HepG2 (cell line): ENCODE measurements around the gene VWA1. TPM values are rescaled to one million over a fixed set of nuclear protein-coding genes. Genes with fewer than 3 reads are reported as not detected.

Experiments
- FOSL2 ChIP-seq: sonication (generic); formaldehyde crosslinking; IDR thresholded peaks from 2 replicates; pipeline ENCODE4 v1.4.0; 2020; ENCODE audit warnings: missing genetic modification reagents
- FOXP1 ChIP-seq, 2 experiments: fragments of 450-650 bp in 1 of 2; IDR thresholded peaks; 2 replicates each; pipeline ENCODE4 v1.6.1; 2017 to 2018; ENCODE audit warnings: antibody characterized with exemption in 1 of 2
- GFI1 ChIP-seq: sonication (generic); formaldehyde crosslinking; IDR thresholded peaks from 2 replicates; pipeline ENCODE4 v1.5.0; 2020; ENCODE audit warnings: missing genetic modification reagents, mild to moderate bottlenecking, borderline replicate concordance
- HCFC1 ChIP-seq: fragments of 150-350 bp; IDR thresholded peaks from 2 replicates; pipeline ENCODE4 v1.6.1; 2014; ENCODE audit warnings: low read depth, low read length
- HIC2 ChIP-seq: sonication (generic); formaldehyde crosslinking; IDR thresholded peaks from 2 replicates; pipeline ENCODE4 v1.9.0; 2022; ENCODE audit warnings: low read depth, missing genetic modification reagents
- HOXA5 ChIP-seq: sonication (generic); formaldehyde crosslinking; IDR thresholded peaks from 2 replicates; pipeline ENCODE4 v1.4.0; 2020; ENCODE audit warnings: missing genetic modification reagents
- KDM5B ChIP-seq: sonication (generic); formaldehyde crosslinking; IDR thresholded peaks from 2 replicates; pipeline ENCODE4 v1.4.0; 2020; ENCODE audit warnings: missing genetic modification reagents, mild to moderate bottlenecking, borderline replicate concordance
- MTA3 ChIP-seq: sonication (generic); formaldehyde crosslinking; IDR thresholded peaks from 2 replicates; pipeline ENCODE4 v1.4.0; 2020; ENCODE audit warnings: missing genetic modification reagents
- NBN ChIP-seq: fragments of 450-650 bp; conservative IDR thresholded peaks from 2 replicates; pipeline ENCODE4 v1.6.1; 2017
- PHF21A ChIP-seq: sonication (generic); formaldehyde crosslinking; IDR thresholded peaks from 2 replicates; pipeline ENCODE4 v1.5.0; 2020; ENCODE audit warnings: mild to moderate bottlenecking, missing genetic modification reagents
- PRDM15 ChIP-seq: sonication (generic); formaldehyde crosslinking; IDR thresholded peaks from 2 replicates; pipeline ENCODE4 v1.4.0; 2020; ENCODE audit warnings: missing genetic modification reagents
- SIN3B ChIP-seq: fragments of 150-350 bp; IDR thresholded peaks from 2 replicates; pipeline ENCODE4 v1.6.1; 2014; ENCODE audit warnings: low read length
- SOX5 ChIP-seq: IDR thresholded peaks from 2 replicates; pipeline ENCODE4 v1.6.1; 2016; ENCODE audit warnings: borderline replicate concordance
- SOX6 ChIP-seq, 2 experiments: fragments of 450-650 bp in 1 of 2; sonication (generic) in 1 of 2; formaldehyde crosslinking in 1 of 2; IDR thresholded peaks; 2 replicates each; pipeline versions ENCODE4 v1.4.0 to v1.6.1; 2017 to 2020; ENCODE audit warnings: antibody characterized with exemption in 1 of 2, mild to moderate bottlenecking in 1 of 2, missing genetic modification reagents in 1 of 2
- XRCC5 ChIP-seq: fragments of 200-400 bp; formaldehyde crosslinking; optimal IDR thresholded peaks from 2 replicates; pipeline ENCODE3; 2017; ENCODE audit warnings: mild to moderate bottlenecking, low read length
- ZNF234 ChIP-seq: sonication (generic); formaldehyde crosslinking; conservative IDR thresholded peaks from 2 replicates; pipeline ENCODE4 v1.5.1; 2020; ENCODE audit warnings: mild to moderate bottlenecking, missing genetic modification reagents
- ZNF33B ChIP-seq: sonication (generic); formaldehyde crosslinking; IDR thresholded peaks from 2 replicates; pipeline ENCODE4 v1.5.1; 2020; ENCODE audit warnings: mild to moderate bottlenecking, missing genetic modification reagents
- ZNF569 ChIP-seq: sonication (generic); formaldehyde crosslinking; IDR thresholded peaks from 2 replicates; pipeline ENCODE4 v1.5.0; 2020; ENCODE audit warnings: mild to moderate bottlenecking, missing genetic modification reagents, moderate library complexity, borderline replicate concordance
- ZNF761 ChIP-seq: sonication (generic); formaldehyde crosslinking; conservative IDR thresholded peaks from 2 replicates; pipeline ENCODE4 v1.4.0; 2020; ENCODE audit warnings: mild to moderate bottlenecking, missing genetic modification reagents
- polyA plus RNA-seq, 8 experiments: library from polyadenylated mRNA; depleted of rRNA in 3 of 8; stranded (reverse) in 7 of 8; unstranded in 1 of 8; fragments of >200 nt; fragmentation: Illumina TruSeq in 4 of 8; extraction: Trizol in 4 of 8; gene quantifications; 2 replicates each; pipeline versions ENCODE4 v1.2.1 to v1.2.3, GENCODE V29; 2011 to 2016; ENCODE audit warnings: low read depth in 4 of 8, missing spikeins in 1 of 8, mixed read lengths in 1 of 8; ENCODE audit not compliant: insufficient read depth in 1 of 8
- total RNA-seq, 5 experiments: library from RNA; depleted of rRNA; stranded (reverse); fragments of >200 nt; fragmentation: Illumina TruSeq; extraction: Trizol; gene quantifications; 2 replicates each; pipeline ENCODE4 v1.2.3, GENCODE V29; 2016; ENCODE audit warnings: low read depth in 1 of 5
- TF ChIP-seq, protein P1 (sequence below): sonication (generic); formaldehyde crosslinking; IDR thresholded peaks from 2 replicates; pipeline ENCODE4 v1.5.0; 2020; ENCODE audit warnings: missing genetic modification reagents, mild to moderate bottlenecking, borderline replicate concordance
- TF ChIP-seq, protein P2 (sequence below): sonication (generic); formaldehyde crosslinking; IDR thresholded peaks from 2 replicates; pipeline ENCODE4 v1.4.0; 2020; ENCODE audit warnings: missing genetic modification reagents, low read depth, mild to moderate bottlenecking, borderline replicate concordance
- TF ChIP-seq, protein P3 (sequence below): sonication (generic); formaldehyde crosslinking; IDR thresholded peaks from 2 replicates; pipeline ENCODE4 v1.4.0; 2020; ENCODE audit warnings: missing genetic modification reagents; ENCODE audit errors: not compliant biosample characterization

VWA1 gene
- total and polyA plus RNA-seq, 2 of the 13 experiments (the other 11 are each of a cell fraction or from before 2014, with no cell fraction given) = 40.9 to 57.5 TPM

- TF ChIP-seq FOXP1 (IDR thresholded peaks at IDR 0.05) (no peak), FOXP1 (CRISPR knock-in tag; IDR thresholded peaks at IDR 0.05) (no peak; the same call in 1 of the 2 replicates), PHF21A (CRISPR knock-in tag) (no peak), ZNF569 (CRISPR knock-in tag) (no peak), ZNF33B (no peak), ZNF761 (CRISPR knock-in tag) (peak; percentile 90), NBN (no peak), GFI1 (peak; percentile 35; the same call in 1 of the 2 replicates), HCFC1 (no peak; the same call in 1 of the 2 replicates), PRDM15 (CRISPR knock-in tag) (0 out of 2 replicates have a peak, but pooled peaks have one; percentile 3), HOXA5 (CRISPR knock-in tag) (peak; percentile 40; the same call in 1 of the 2 replicates), ZNF234 (CRISPR knock-in tag) (no peak), FOSL2 (CRISPR knock-in tag) (no peak), SOX6 (IDR thresholded peaks at IDR 0.05) (no peak), SOX6 (CRISPR knock-in tag; IDR thresholded peaks at IDR 0.05) (0 out of 2 replicates have a peak, but pooled peaks have one; percentile 19), SIN3B (no peak), MTA3 (CRISPR knock-in tag) (no peak), XRCC5 (no peak), SOX5 (CRISPR knock-in tag) (no peak), KDM5B (CRISPR knock-in tag) (peak; percentile 57; the same call in 1 of the 2 replicates), HIC2 (no peak; the same call in 1 of the 2 replicates)
- TF ChIP-seq, protein P1, sequence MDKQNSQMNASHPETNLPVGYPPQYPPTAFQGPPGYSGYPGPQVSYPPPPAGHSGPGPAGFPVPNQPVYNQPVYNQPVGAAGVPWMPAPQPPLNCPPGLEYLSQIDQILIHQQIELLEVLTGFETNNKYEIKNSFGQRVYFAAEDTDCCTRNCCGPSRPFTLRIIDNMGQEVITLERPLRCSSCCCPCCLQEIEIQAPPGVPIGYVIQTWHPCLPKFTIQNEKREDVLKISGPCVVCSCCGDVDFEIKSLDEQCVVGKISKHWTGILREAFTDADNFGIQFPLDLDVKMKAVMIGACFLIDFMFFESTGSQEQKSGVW (CRISPR knock-in tag) = no peak
- TF ChIP-seq, protein P2, sequence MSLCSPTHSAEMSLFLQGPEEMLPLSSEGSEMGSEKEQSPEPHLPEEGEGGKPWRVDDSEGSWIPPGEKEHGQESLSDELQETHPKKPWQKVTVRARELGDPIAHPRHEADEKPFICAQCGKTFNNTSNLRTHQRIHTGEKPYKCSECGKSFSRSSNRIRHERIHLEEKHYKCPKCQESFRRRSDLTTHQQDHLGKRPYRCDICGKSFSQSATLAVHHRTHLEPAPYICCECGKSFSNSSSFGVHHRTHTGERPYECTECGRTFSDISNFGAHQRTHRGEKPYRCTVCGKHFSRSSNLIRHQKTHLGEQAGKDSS (CRISPR knock-in tag) = peak; percentile 44; the same call in 1 of the 2 replicates
- TF ChIP-seq, protein P3, sequence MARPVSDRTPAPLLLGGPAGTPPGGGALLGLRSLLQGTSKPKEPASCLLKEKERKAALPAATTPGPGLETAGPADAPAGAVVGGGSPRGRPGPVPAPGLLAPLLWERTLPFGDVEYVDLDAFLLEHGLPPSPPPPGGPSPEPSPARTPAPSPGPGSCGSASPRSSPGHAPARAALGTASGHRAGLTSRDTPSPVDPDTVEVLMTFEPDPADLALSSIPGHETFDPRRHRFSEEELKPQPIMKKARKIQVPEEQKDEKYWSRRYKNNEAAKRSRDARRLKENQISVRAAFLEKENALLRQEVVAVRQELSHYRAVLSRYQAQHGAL (CRISPR knock-in tag) = no peak
These were observed 36.2 kb upstream of the VWA1 start, which contains the start of gene CCNL2 (continued) for GRCh38 chr1:1399187-1399871.
